HCT116 (cell line): Measurements from ENCODE around the gene RPLP1.

Experiments
- CTCF ChIP-seq, 3 experiments: fragments of 200-600 bp in 1 of 3; sonication (generic) in 1 of 3; IDR thresholded peaks in 2 of 3; conservative IDR thresholded peaks in 1 of 3; 2 replicates each; pipeline ENCODE4 v1.5.1; 2012 to 2017; ENCODE audit warnings: low read depth in 2 of 3, low read length in 2 of 3, antibody characterized with exemption in 1 of 3, borderline replicate concordance in 1 of 3, control low read depth in 1 of 3, mild to moderate bottlenecking in 1 of 3, mixed read lengths in 1 of 3, mixed run types in 1 of 3, moderate library complexity in 1 of 3; ENCODE audit not compliant: insufficient read depth in 1 of 3
- EZH2phosphoT487 ChIP-seq: fragments of 200-600 bp; IDR thresholded peaks from 2 replicates; pipeline ENCODE4 v1.6.1; 2018; ENCODE audit warnings: antibody characterized with exemption, borderline replicate concordance
- JUND ChIP-seq: IDR thresholded peaks from 2 replicates; pipeline ENCODE4 v1.6.1; 2012
- POLR2A ChIP-seq: IDR thresholded peaks from 2 replicates; pipeline ENCODE4 v1.7.0; 2011; ENCODE audit warnings: borderline replicate concordance; ENCODE audit not compliant: insufficient read depth, insufficient read length; ENCODE audit errors: extremely low read depth
- POLR2AphosphoS5 ChIP-seq: IDR thresholded peaks from 2 replicates; pipeline ENCODE4 v1.6.1; 2011; ENCODE audit warnings: mild to moderate bottlenecking, low read depth, low read length, moderate library complexity
- RAD21 ChIP-seq: IDR thresholded peaks from 2 replicates; pipeline ENCODE4 v1.6.1; 2012; ENCODE audit warnings: low read depth, mild to moderate bottlenecking
- SIN3A ChIP-seq: IDR thresholded peaks from 2 replicates; pipeline ENCODE4 v1.6.1; 2012; ENCODE audit warnings: low read depth
- SP1 ChIP-seq: IDR thresholded peaks from 2 replicates; pipeline ENCODE4 v1.6.1; 2012; ENCODE audit warnings: low read depth
- SRF ChIP-seq: IDR thresholded peaks from 2 replicates; pipeline ENCODE4 v1.6.1; 2012; ENCODE audit warnings: low read depth
- YY1 ChIP-seq: IDR thresholded peaks from 2 replicates; pipeline ENCODE4 v1.6.1; 2011; ENCODE audit warnings: low read length, low read depth, moderate library complexity, mild to moderate bottlenecking; ENCODE audit not compliant: insufficient replicate concordance; ENCODE audit errors: extremely low read depth
- ZNF274 ChIP-seq: fragments of 200-500 bp; sonication (Bioruptor generic); IDR thresholded peaks from 2 replicates; pipeline ENCODE4 v1.6.1; 2014; ENCODE audit warnings: mild to moderate bottlenecking, low read depth, low read length, inconsistent platforms

- no peak for TF ChIP-seq POLR2AphosphoS5
- TF ChIP-seq SRF: no peak
- TF ChIP-seq CTCF (IDR thresholded peaks at IDR 0.05 in 2 of 3, conservative IDR thresholded peaks at IDR 0.05 in 1 of 3; ENCODE audit: borderline replicate concordance in 1 of 3, insufficient read depth in 1 of 3, low read depth in 2 of 3, low read length in 2 of 3): no peak
- TF ChIP-seq JUND: no peak
- TF ChIP-seq POLR2A: no peak
- no peak for TF ChIP-seq RAD21
- no peak for TF ChIP-seq YY1
- no peak for TF ChIP-seq ZNF274
- TF ChIP-seq SIN3A: no peak
- no peak for TF ChIP-seq SP1
- TF ChIP-seq EZH2phosphoT487: no peak
Observed at GRCh38 chr15:69434679-69435078, 17.9 kb upstream of the RPLP1 start.
